ENCODE results near the gene RELA. TPM values are rescaled to one million over a fixed set of nuclear protein-coding genes. Genes with fewer than 3 reads are reported as not detected.

Gene RELA
- total RNA-seq, 1 donor from 2014 or later = 64.8 TPM

- peak within 1 kb of the TSS; percentile 65 for H3K27ac Mint-ChIP-seq
Measured at GRCh38 chr11:65637794-65638419, 24.8 kb downstream of the RELA start, which contains the start of gene SIPA1. SIPA1 (plus strand) TSS chr11:65638101; CDS start chr11:65640922, 2,821 bp downstream.

GRCh38 chr11:65637032-65637557 lies 25.6 kb downstream of the RELA start:
- no peaks in the 10 kb centered on the region for H3K36me3 Mint-ChIP-seq
- TF ChIP-seq CTCF (conservative IDR thresholded peaks at IDR 0.05) = no peak
- H3K27me3 Mint-ChIP-seq = peaks cover 3% of the 10 kb centered on the region
- no peaks in the 10 kb centered on the region for H3K9me3 Mint-ChIP-seq
- peaks cover 4% of the 10 kb centered on the region for H3K4me1 Mint-ChIP-seq (ENCODE audit: unreplicated experiment)
- peak overlapping the region; percentile 55 for H3K27ac Mint-ChIP-seq
- no peak for DNase-seq (ENCODE audit: extremely low spot score, unreplicated experiment)
- peak overlapping the region; percentile 87 for H3K4me3 Mint-ChIP-seq

More at GRCh38 chr11:65637794-65638419, 24.8 kb downstream of the RELA start, which contains the start of gene SIPA1:
- Mint-ChIP-seq H3K4me1 (ENCODE audit: unreplicated experiment) (peaks cover 4% of the 10 kb centered on the region), H3K9me3 (no peaks in the 10 kb centered on the region), H3K4me3 (peak within 1 kb of the TSS; percentile 87), H3K36me3 (no peaks in the 10 kb centered on the region), H3K27me3 (peaks cover 3% of the 10 kb centered on the region)
- TF ChIP-seq CTCF (conservative IDR thresholded peaks at IDR 0.05) = peak; percentile 67
- peak; percentile 84 for DNase-seq (ENCODE audit: extremely low spot score, unreplicated experiment)

- no peaks in the 10 kb centered on the region for H3K27me3 Mint-ChIP-seq
Measured at GRCh38 chr11:65636108-65637031, 26.3 kb downstream of the RELA start.

GRCh38 chr11:65634905-65635731 lies 27.6 kb downstream of the RELA start:
- no peak for TF ChIP-seq CTCF (conservative IDR thresholded peaks at IDR 0.05)
- no peak overlapping the region for H3K27ac Mint-ChIP-seq
- H3K36me3 Mint-ChIP-seq = no peaks in the 10 kb centered on the region
- peaks cover 4% of the 10 kb centered on the region for H3K4me1 Mint-ChIP-seq (ENCODE audit: unreplicated experiment)
- H3K4me3 Mint-ChIP-seq = no peak overlapping the region
- H3K9me3 Mint-ChIP-seq = no peaks in the 10 kb centered on the region
- H3K27me3 Mint-ChIP-seq = no peaks in the 10 kb centered on the region
- DNase-seq (ENCODE audit: extremely low spot score, unreplicated experiment) = no peak

More at GRCh38 chr11:65636108-65637031, 26.3 kb downstream of the RELA start:
- H3K4me1 Mint-ChIP-seq (ENCODE audit: unreplicated experiment) = peaks cover 4% of the 10 kb centered on the region
- DNase-seq (ENCODE audit: extremely low spot score, unreplicated experiment) = no peak
- no peaks in the 10 kb centered on the region for H3K9me3 Mint-ChIP-seq
- no peaks in the 10 kb centered on the region for H3K36me3 Mint-ChIP-seq
- no peak for TF ChIP-seq CTCF (conservative IDR thresholded peaks at IDR 0.05)
- H3K27ac Mint-ChIP-seq = no peak overlapping the region
- H3K4me3 Mint-ChIP-seq = peak overlapping the region; percentile 69

- Mint-ChIP-seq H3K9me3 (no peaks in the 10 kb centered on the region), H3K4me1 (ENCODE audit: unreplicated experiment) (peaks cover 4% of the 10 kb centered on the region), H3K27ac (no peak overlapping the region), H3K4me3 (no peak overlapping the region), H3K27me3 (no peaks in the 10 kb centered on the region), H3K36me3 (no peaks in the 10 kb centered on the region)
- no peak for TF ChIP-seq CTCF (conservative IDR thresholded peaks at IDR 0.05)
- no peak for DNase-seq (ENCODE audit: extremely low spot score, unreplicated experiment)
Measured at GRCh38 chr11:65634440-65634839, 28.3 kb downstream of the RELA start.

Measured in type B pancreatic cell (in vitro differentiated cells).